IPS-NIHi11 (cell line): ENCODE measurements around the gene BRINP1.

ENCODE experiments used
- DNase-seq: peaks from one replicate; pipeline ENCODE4 v3.0.0; 2012; ENCODE audit warnings: mixed read lengths, low spot score

Gene BRINP1

DNA sequence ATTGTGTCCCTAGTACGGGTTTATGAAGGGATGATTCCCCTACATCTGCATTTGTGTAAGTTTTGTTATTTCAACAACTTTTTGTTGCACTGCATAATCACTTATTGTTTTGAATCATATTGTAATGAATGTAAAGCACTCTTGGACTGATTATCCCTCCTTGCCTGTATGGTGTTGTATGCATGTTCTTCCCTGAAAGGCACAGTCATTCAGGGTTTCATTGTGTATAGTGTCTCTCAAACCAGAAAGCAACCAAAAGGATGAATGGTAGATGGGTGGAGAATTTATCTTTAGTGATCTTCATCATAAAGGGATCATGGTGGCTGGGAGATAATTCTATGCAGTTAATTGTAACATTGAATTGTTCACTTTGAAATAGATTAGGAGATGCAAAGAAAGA is 247.3 kb downstream of the BRINP1 start:
- no peak for DNase-seq

DNA sequence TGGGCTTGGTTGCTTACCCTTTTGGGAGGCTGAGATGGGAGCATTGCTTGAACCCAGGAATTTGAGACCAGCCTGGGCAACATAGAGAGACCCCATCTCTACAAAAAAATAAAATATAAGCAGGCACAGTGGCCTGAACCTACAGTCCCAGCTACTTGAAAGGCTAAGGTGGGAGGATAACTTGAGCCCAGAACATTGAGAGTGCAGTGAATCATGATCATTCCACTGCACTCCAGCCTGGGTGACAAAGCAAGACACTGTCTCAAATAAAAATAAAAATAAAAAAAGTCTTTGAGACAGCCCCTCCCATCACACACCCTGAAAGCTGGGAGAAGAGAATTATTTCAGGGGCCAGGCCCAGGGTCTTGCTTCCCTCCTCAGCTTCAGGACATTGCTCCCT is 251.8 kb downstream of the BRINP1 start:
- no peak for DNase-seq
